HEK293T (cell line): Measurements from ENCODE around the gene CLTRN.
"Not testable (repeated sequence)": the region's sequence is repeated elsewhere in the genome, so short reads cannot be mapped to it uniquely, and the experiment has no call there.

Experiments used
- ARNT ChIP-seq: fragments of 450-650 bp; IDR thresholded peaks from 2 replicates; pipeline ENCODE4 v1.6.1; 2017; ENCODE audit warnings: mild to moderate bottlenecking
- ZNF384 ChIP-seq: fragments of 450-650 bp; IDR thresholded peaks from 2 replicates; pipeline ENCODE4 v1.6.1; 2016

GRCh38 chrX:15647510-15647909 lies 17.1 kb downstream of the CLTRN start:
- TF ChIP-seq ZNF384, ARNT: not testable (repeated sequence)
